IMR-90 (cell line): ENCODE data around the gene HEATR5A. TPM values are rescaled to one million over a fixed set of nuclear protein-coding genes. Genes with fewer than 3 reads are reported as not detected.

Source experiments
- ATAC-seq: fragments of 200-7000 bp; cut with Tn5 transposase; 2 replicates; pipeline ENCODE4 v1.9.1; 2020; ENCODE audit warnings: low read depth, mild to moderate bottlenecking, moderate library complexity
- BruUV-seq: library from RNA; stranded (reverse); fragments of 400-500 nt; replicated peaks from 2 replicates; lab custom pipeline; 2021; lab: Mats Ljungman, UMichigan
- CTCF ChIA-PET: fragments of 300-600 bp; formaldehyde crosslinking; extraction: SDS; loops from one replicate; lab custom pipeline; 2021; ENCODE audit warnings: antibody characterized with exemption; lab: Yijun Ruan, JAX
- POLR2A ChIA-PET: fragments of 300-600 bp; sonication (Branson Sonifier 250); formaldehyde crosslinking; loops from one replicate; lab custom pipeline; 2022; ENCODE audit warnings: antibody characterized with exemption; ENCODE audit not compliant: unreplicated experiment; lab: Charles Lee
- DNase-seq: peaks from one replicate; pipeline ENCODE4 v3.0.0; 2013
- H2AFZ ChIP-seq: replicated peaks from 2 replicates; pipeline ENCODE3; 2013; ENCODE audit warnings: low read length, mild to moderate bottlenecking; ENCODE audit not compliant: poor library complexity
- H2AK5ac ChIP-seq: 2 replicates; pipeline ENCODE4 v1.6.1; 2013; ENCODE audit warnings: low read depth, low read length, inconsistent platforms
- H2AK9ac ChIP-seq: replicated peaks from 2 replicates; pipeline ENCODE3; 2013; ENCODE audit warnings: mild to moderate bottlenecking, low read depth, low read length, moderate library complexity; ENCODE audit not compliant: poor library complexity
- H2BK120ac ChIP-seq: 2 replicates; pipeline ENCODE4 v1.6.1; 2013; ENCODE audit warnings: low read depth, low read length, inconsistent platforms
- H2BK15ac ChIP-seq: 3 replicates; pipeline ENCODE4 v1.6.1; 2013; ENCODE audit warnings: low read depth, low read length, inconsistent platforms
- H2BK20ac ChIP-seq: 2 replicates; pipeline ENCODE4 v1.6.1; 2013; ENCODE audit warnings: low read depth, mild to moderate bottlenecking, inconsistent platforms, low read length, moderate library complexity
- H2BK5ac ChIP-seq: 2 replicates; pipeline ENCODE4 v1.6.1; 2013; ENCODE audit warnings: mild to moderate bottlenecking, low read depth, low read length, inconsistent platforms; ENCODE audit not compliant: poor library complexity, severe bottlenecking
- H3K14ac ChIP-seq: replicated peaks from 2 replicates; pipeline ENCODE4 v1.6.1; 2013; ENCODE audit warnings: low read depth, low read length, inconsistent platforms
- H3K18ac ChIP-seq: 2 replicates; pipeline ENCODE4 v1.6.1; 2013; ENCODE audit warnings: low read depth, low read length, control low read depth
- H3K23ac ChIP-seq: 2 replicates; pipeline ENCODE4 v1.6.1; 2013; ENCODE audit warnings: low read depth, low read length, inconsistent platforms
- H3K27ac ChIP-seq: 2 replicates; pipeline ENCODE4 v1.5.1; 2013; ENCODE audit warnings: mild to moderate bottlenecking, control low read depth, low read length; ENCODE audit not compliant: insufficient read depth
- H3K27me3 ChIP-seq: 2 replicates; pipeline ENCODE4 v1.6.1; 2013; ENCODE audit warnings: low read length; ENCODE audit not compliant: control insufficient read depth, insufficient read depth
- H3K36me3 ChIP-seq: 2 replicates; pipeline ENCODE4 v1.6.1; 2013; ENCODE audit warnings: low read length, mixed read lengths; ENCODE audit not compliant: control insufficient read depth, insufficient read depth
- H3K4ac ChIP-seq: 2 replicates; pipeline ENCODE4 v1.6.1; 2013; ENCODE audit warnings: low read depth, low read length, inconsistent platforms
- H3K4me1 ChIP-seq: 2 replicates; pipeline ENCODE4 v1.6.1; 2013; ENCODE audit warnings: low read length, mixed read lengths; ENCODE audit not compliant: control insufficient read depth, insufficient read depth
- H3K4me2 ChIP-seq: 2 replicates; pipeline ENCODE4 v1.6.1; 2013; ENCODE audit warnings: low read depth, mild to moderate bottlenecking, control low read depth, low read length, moderate library complexity
- H3K4me3 ChIP-seq: 2 replicates; pipeline ENCODE4 v1.5.1; 2013; ENCODE audit warnings: low read depth, mild to moderate bottlenecking, control low read depth, low read length, moderate library complexity; ENCODE audit not compliant: insufficient read depth
- H3K56ac ChIP-seq: 2 replicates; pipeline ENCODE4 v1.6.1; 2013; ENCODE audit warnings: low read length, inconsistent platforms; ENCODE audit not compliant: insufficient read depth; ENCODE audit errors: extremely low read depth
- H3K79me1 ChIP-seq, 2 experiments: 2 replicates each; pipeline ENCODE4 v1.6.1; 2013; ENCODE audit warnings: low read length in 2 of 2, inconsistent platforms in 1 of 2, low read depth in 1 of 2
- H3K9ac ChIP-seq: 2 replicates; pipeline ENCODE4 v1.6.1; 2013; ENCODE audit warnings: low read depth, low read length, control low read depth
- H3K9me1 ChIP-seq: 2 replicates; pipeline ENCODE4 v1.6.1; 2013; ENCODE audit warnings: low read length, inconsistent platforms; ENCODE audit not compliant: insufficient read depth
- H3K9me3 ChIP-seq: 2 replicates; pipeline ENCODE4 v1.6.1; 2013; ENCODE audit warnings: low read length; ENCODE audit not compliant: control insufficient read depth, insufficient read depth
- H4K20me1 ChIP-seq: 2 replicates; pipeline ENCODE4 v1.6.1; 2013; ENCODE audit warnings: low read length, inconsistent platforms; ENCODE audit not compliant: insufficient read depth
- H4K5ac ChIP-seq: 2 replicates; pipeline ENCODE4 v1.6.1; 2013; ENCODE audit warnings: mild to moderate bottlenecking, low read depth, low read length, control low read depth
- H4K8ac ChIP-seq, 2 experiments: 2 replicates each; pipeline ENCODE4 v1.6.1; 2013; ENCODE audit warnings: low read depth in 2 of 2, low read length in 2 of 2, control low read depth in 1 of 2, inconsistent platforms in 1 of 2
- H4K91ac ChIP-seq: 2 replicates; pipeline ENCODE4 v1.6.1; 2013; ENCODE audit warnings: low read depth, low read length, inconsistent platforms; ENCODE audit not compliant: insufficient read depth
- CHD1 ChIP-seq: IDR thresholded peaks from 2 replicates; pipeline ENCODE4 v1.6.1; 2012; ENCODE audit warnings: low read depth, low read length, improper control_type of control experiment
- CTCF ChIP-seq: conservative IDR thresholded peaks from 2 replicates; pipeline ENCODE4 v1.5.1; 2012; ENCODE audit warnings: mild to moderate bottlenecking, low read depth, low read length, improper control_type of control experiment
- MAFK ChIP-seq: IDR thresholded peaks from 2 replicates; pipeline ENCODE4 v1.6.1; 2012; ENCODE audit warnings: low read depth, low read length, improper control_type of control experiment
- MAZ ChIP-seq: IDR thresholded peaks from 2 replicates; pipeline ENCODE4 v1.6.1; 2012; ENCODE audit warnings: low read depth, mild to moderate bottlenecking, low read length, improper control_type of control experiment, moderate library complexity, borderline replicate concordance
- NFE2L2 ChIP-seq: fragments of 150-350 bp; IDR thresholded peaks from 2 replicates; pipeline ENCODE4 v1.6.1; 2016; ENCODE audit warnings: low read depth, mild to moderate bottlenecking, low read length
- POLR2A ChIP-seq: IDR thresholded peaks from 2 replicates; pipeline ENCODE4 v1.6.1; 2012; ENCODE audit warnings: mild to moderate bottlenecking, low read depth, low read length
- RAD21 ChIP-seq: IDR thresholded peaks from 2 replicates; pipeline ENCODE4 v1.6.1; 2012; ENCODE audit warnings: low read length, improper control_type of control experiment
- RCOR1 ChIP-seq: IDR thresholded peaks from 2 replicates; pipeline ENCODE4 v1.6.1; 2012; ENCODE audit warnings: mild to moderate bottlenecking, low read length, improper control_type of control experiment; ENCODE audit not compliant: insufficient replicate concordance
- USF2 ChIP-seq: fragments of 150-350 bp; IDR thresholded peaks from 2 replicates; pipeline ENCODE4 v1.6.1; 2017; ENCODE audit warnings: mild to moderate bottlenecking, antibody characterized with exemption, low read length, low read depth
- WGBS, 2 experiments: methylation state at CpG; one replicate each; pipeline versions ENCODE4 v1.1.5 to v1.1.7; 2013; ENCODE audit warnings: missing lambda C conversion rate in 2 of 2; ENCODE audit not compliant: insufficient read length in 1 of 2; ENCODE audit errors: extremely low coverage in 2 of 2; 5-methylcytosine and 5-hydroxymethylcytosine counted together
- dilution Hi-C: fragments of 300-500 bp; cut with HindIII; formaldehyde crosslinking; loops from one replicate; pipeline ENCODE4 v1.14.3; 2018; ENCODE audit warnings: low sequenced_read_pairs; ENCODE audit not compliant: unreplicated experiment
- in situ Hi-C: fragments of 300-500 bp; cut with MboI; formaldehyde crosslinking; loops from 3 replicates; pipeline ENCODE4 v1.14.3; 2019; ENCODE audit warnings: low sequenced_read_pairs, inconsistent platforms, mixed read lengths
- intact Hi-C: fragments of 100-400 bp; cut with micrococcal nuclease; formaldehyde crosslinking; loops from 2 replicates; pipeline ENCODE4 v1.10.0; 2022
- polyA plus RNA-seq, 3 experiments: library from polyadenylated mRNA; depleted of rRNA; stranded (reverse); fragments of >200 nt; gene quantifications; 2 replicates each; pipeline ENCODE4 v1.2.3, GENCODE V29; 2012; ENCODE audit warnings: low replicate concordance in 1 of 3
- total RNA-seq: library from RNA; depleted of rRNA; stranded (reverse); fragments of >200 nt; gene quantifications from 2 replicates; pipeline ENCODE4 v1.2.3, GENCODE V29; 2012

Gene HEATR5A
- total and polyA plus RNA-seq, 2 of the 4 experiments (the other 2 are of a cell fraction): 14.0 to 48.9 TPM

- no peak for TF ChIP-seq CTCF
Measured at GRCh38 chr14:31339743-31340142, 80.6 kb downstream of the HEATR5A start (continued).

GRCh38 chr14:31337331-31337730 is 83.0 kb downstream of the HEATR5A start:
- H3K9ac ChIP-seq: no peak overlapping the region
- dilution Hi-C loops: no loop called here
- H2BK20ac ChIP-seq: no peak overlapping the region
- H2BK120ac ChIP-seq: no peak overlapping the region
- POLR2A ChIA-PET: no interaction called here
- H3K79me1 ChIP-seq: no peaks in the 10 kb centered on the region
- H3K56ac ChIP-seq: no peak overlapping the region
- DNase-seq (no peak), ATAC-seq (no peak)
- CTCF ChIA-PET: no interaction called here
- H3K14ac ChIP-seq: no peak overlapping the region
- H3K18ac ChIP-seq: no peak overlapping the region
- peaks cover 10% of the 10 kb centered on the region for H3K36me3 ChIP-seq
- peaks cover 4% of the 10 kb centered on the region; the same call in 1 of the 2 replicates for H3K9me3 ChIP-seq
- no peak overlapping the region for H3K4ac ChIP-seq
- no peak for TF ChIP-seq MAZ
- no peak for TF ChIP-seq MAFK
- no peak for TF ChIP-seq POLR2A
- no peak for TF ChIP-seq CTCF
- no peak for TF ChIP-seq RAD21
- TF ChIP-seq RCOR1: no peak
- TF ChIP-seq USF2: no peak
- no peak for TF ChIP-seq NFE2L2
- TF ChIP-seq CHD1: no peak
- peaks cover 3% of the 10 kb centered on the region; the same call in 1 of the 2 replicates for H4K20me1 ChIP-seq
- WGBS, 2 experiments: 80% methylated on average over 2 of the region's 2 CpGs; no CpG with 5 or more reads in 1 of the 2 experiments
- no peaks in the 10 kb centered on the region for H3K27me3 ChIP-seq
- H3K27ac ChIP-seq: no peak overlapping the region
- H3K4me3 ChIP-seq: no peak overlapping the region
- H4K8ac ChIP-seq: no peak overlapping the region
- H4K5ac ChIP-seq: no peak overlapping the region
- no peak overlapping the region for H2AK5ac ChIP-seq
- in situ Hi-C loops: no loop called here
- intact Hi-C loops: no loop called here
- BruUV-seq: no TSS peak
- no peak overlapping the region for H2AK9ac ChIP-seq
- no peak overlapping the region for H3K4me2 ChIP-seq
- H3K4me1 ChIP-seq: peaks cover 2% of the 10 kb centered on the region
- H4K91ac ChIP-seq: no peak overlapping the region
- no peak overlapping the region for H2BK15ac ChIP-seq
- no peak overlapping the region for H3K23ac ChIP-seq
- no peak overlapping the region for H2BK5ac ChIP-seq
- no peak overlapping the region for H2AFZ ChIP-seq
- peaks cover 3% of the 10 kb centered on the region for H3K9me1 ChIP-seq
